Esophagus muscularis mucosa (tissue), 4 donors: Measurements from ENCODE around the gene HSPA1B. TPM values are rescaled to one million over a fixed set of nuclear protein-coding genes. Genes with fewer than 3 reads are reported as not detected.
"Not testable (repeated sequence)": the region's sequence is repeated elsewhere in the genome, so short reads cannot be mapped to it uniquely, and the experiment has no call there.

Source experiments
- DNase-seq: peaks from one replicate; pipeline ENCODE4 v3.0.0-alpha.2; 2017; ENCODE audit errors: extremely low spot score
- H3K27ac ChIP-seq, 4 donors: fragments of 200-600 bp; sonication (generic); replicated peaks in 1 of 4; 1 replicate in 3 of 4; 2 replicates in 1 of 4; pipeline ENCODE4 v1.5.1; 2016 to 2019; ENCODE audit warnings: mild to moderate bottlenecking in 1 of 4
- H3K27me3 ChIP-seq, 4 donors: fragments of 200-600 bp; sonication (generic); one replicate each; pipeline versions ENCODE4 v1.5.1 to v1.6.0; 2016 to 2019
- H3K36me3 ChIP-seq, 4 donors: fragments of 200-600 bp; sonication (generic); one replicate each; pipeline ENCODE4 v1.5.1; 2016 to 2019
- H3K4me1 ChIP-seq, 4 donors: fragments of 200-600 bp; sonication (generic); one replicate each; pipeline ENCODE4 v1.5.1; 2016 to 2019
- H3K4me3 ChIP-seq, 4 donors: fragments of 200-600 bp; sonication (generic); 1 replicate in 2 of 4; 2 replicates in 2 of 4; pipeline ENCODE4 v1.5.1; 2016 to 2019; ENCODE audit warnings: mild to moderate bottlenecking in 4 of 4, moderate library complexity in 1 of 4
- H3K9me3 ChIP-seq, 4 donors: fragments of 200-600 bp; sonication (generic); 1 replicate in 3 of 4; 2 replicates in 1 of 4; pipeline ENCODE4 v1.5.1; 2016 to 2019
- CTCF ChIP-seq, 3 experiments: fragments of 200-600 bp in 2 of 3; fragments of 450-650 bp in 1 of 3; sonication (generic) in 2 of 3; IDR thresholded peaks; one replicate each; pipeline ENCODE4 v1.5.1; 2017 to 2019; ENCODE audit warnings: antibody characterized with exemption in 3 of 3, mild to moderate bottlenecking in 2 of 3, moderate library complexity in 1 of 3
- EP300 ChIP-seq: sonication (generic); formaldehyde crosslinking; IDR thresholded peaks from one replicate; pipeline ENCODE4 v1.6.1; 2017; ENCODE audit warnings: antibody characterized with exemption
- POLR2A ChIP-seq: fragments of 450-650 bp; IDR thresholded peaks from one replicate; pipeline ENCODE4 v1.6.1; 2017; ENCODE audit warnings: antibody characterized with exemption, moderate library complexity, mild to moderate bottlenecking, low read depth
- POLR2AphosphoS5 ChIP-seq, 2 donors: sonication (generic); formaldehyde crosslinking; IDR thresholded peaks; one replicate each; pipeline ENCODE4 v1.6.1; 2017; ENCODE audit warnings: antibody characterized with exemption in 2 of 2
- WGBS: methylation state at CpG from one replicate; pipeline ENCODE4 v1.1.5; 2018; 5-methylcytosine and 5-hydroxymethylcytosine counted together
- intact Hi-C: fragments of 100-400 bp; cut with DNase I; formaldehyde crosslinking; loops from one replicate; pipeline ENCODE4 v1.15.1; 2023
- total RNA-seq, 4 donors: library from RNA; depleted of rRNA; stranded (reverse); fragments of >200 nt; gene quantifications; one replicate each; pipeline versions ENCODE4 v1.1.0 to v1.2.1, GENCODE V29; 2016

HSPA1B gene
- total RNA-seq, 4 donors from 2014 or later: 120 to 315 (median 274) TPM

DNA sequence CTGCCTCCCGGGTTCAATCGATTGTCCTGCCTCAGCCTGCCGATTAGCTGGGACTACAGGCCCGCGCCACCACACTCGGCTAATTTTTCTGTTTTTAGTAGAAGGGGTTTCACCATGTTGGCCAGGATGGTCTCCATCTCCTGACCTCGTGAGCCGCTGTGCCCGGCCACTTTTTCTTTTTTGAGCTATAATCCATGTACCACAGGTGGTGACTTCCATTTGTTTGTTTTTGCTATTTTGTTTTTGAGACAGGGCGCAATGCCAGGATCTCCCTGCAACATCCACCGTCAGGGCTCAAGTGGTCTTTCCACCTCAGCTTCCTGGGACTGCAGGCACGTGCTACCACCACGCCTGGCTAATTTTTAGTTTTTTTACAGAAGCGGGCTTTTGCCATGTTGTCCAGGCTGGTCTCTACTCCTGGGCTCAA is 8.5 kb downstream of the HSPA1B start:
- peak overlapping the region; percentile 93 to 97 (median 95) for H3K27ac ChIP-seq
- H3K27me3 ChIP-seq: no peaks in the 10 kb centered on the region
- H3K4me3 ChIP-seq: peak overlapping the region; percentile 72 to 94 (median 82)
- peaks cover 36 to 45% (median 42%) of the 10 kb centered on the region in 4 donors for H3K36me3 ChIP-seq
- intact Hi-C loops: no loop called here
- no peaks in the 10 kb centered on the region for H3K9me3 ChIP-seq
- DNase-seq: no peak
- 25% methylated on average over 14 of the region's 14 CpGs for WGBS
- TF ChIP-seq POLR2A: no peak
- no peak for TF ChIP-seq EP300
- TF ChIP-seq CTCF (IDR thresholded peaks at IDR 0.05): no peak
- H3K4me1 ChIP-seq: peaks cover 52 to 71% (median 70%) of the 10 kb centered on the region in 4 donors

DNA sequence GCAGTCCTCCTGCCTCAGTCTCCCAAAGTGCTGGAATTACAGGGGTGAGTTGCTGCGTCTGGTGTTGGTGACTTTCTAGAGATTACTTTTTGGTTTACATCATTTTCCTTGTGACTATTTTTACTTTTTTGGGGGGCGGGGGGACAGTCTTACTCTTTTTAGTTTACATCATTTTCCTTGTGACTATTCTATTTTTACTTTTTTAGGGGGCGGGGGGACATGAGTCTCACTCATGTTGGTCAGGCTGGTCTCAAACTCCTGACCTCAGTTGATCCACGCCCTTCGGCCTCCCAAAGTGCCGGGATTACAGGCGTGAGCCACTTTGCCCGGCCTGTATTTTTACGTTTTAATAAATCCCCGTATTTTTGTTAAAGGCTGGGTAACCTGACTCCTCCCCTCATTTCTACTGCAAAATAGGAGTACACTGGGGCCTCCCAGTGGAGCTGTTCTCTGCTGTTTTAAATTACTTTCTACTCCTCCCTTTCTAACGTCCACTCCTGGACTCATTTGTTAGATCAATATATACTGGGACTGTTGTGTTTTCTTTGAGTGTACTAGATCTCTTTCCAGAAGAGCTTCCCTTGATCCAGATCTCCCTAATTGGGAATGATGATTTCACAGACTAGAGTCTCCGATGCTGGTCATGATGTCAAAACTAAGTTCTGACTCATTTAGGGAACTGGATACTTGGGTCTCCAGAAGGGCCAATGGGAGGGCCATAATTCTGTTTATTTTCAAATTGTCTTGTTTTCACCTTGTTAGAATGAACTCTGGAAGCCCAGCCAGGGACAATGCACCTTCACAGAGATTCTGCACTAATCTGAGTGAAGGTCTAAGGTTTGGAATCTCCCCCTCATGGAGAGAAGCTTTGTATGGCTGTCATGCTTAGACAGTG is 9.2 kb downstream of the HSPA1B start:
- H3K27me3 ChIP-seq: no peaks in the 10 kb centered on the region
- TF ChIP-seq CTCF (IDR thresholded peaks at IDR 0.05) (no peak), POLR2AphosphoS5 (IDR thresholded peaks at IDR 0.05) (no peak), EP300 (no peak), POLR2A (no peak)
- H3K9me3 ChIP-seq: no peaks in the 10 kb centered on the region
- DNase-seq: no peak
- 29% methylated on average over 12 of the region's 12 CpGs for WGBS
- peaks cover 36 to 50% (median 45%) of the 10 kb centered on the region in 4 donors for H3K36me3 ChIP-seq
- intact Hi-C loops: no loop called here
- peak overlapping the region; percentile 72 to 94 (median 82) for H3K4me3 ChIP-seq
- peak overlapping the region; percentile 93 to 97 (median 95) for H3K27ac ChIP-seq
- H3K4me1 ChIP-seq: peaks cover 45 to 64% (median 64%) of the 10 kb centered on the region in 4 donors

- Histone ChIP-seq H3K4me3 (peak overlapping the region in 1 of 4 donors; percentile 72), H3K4me1 (peaks cover 45 to 56% (median 56%) of the 10 kb centered on the region in 4 donors), H3K9me3 (no peaks in the 10 kb centered on the region), H3K27ac (peak overlapping the region; percentile 93 to 97 (median 95)), H3K27me3 (no peaks in the 10 kb centered on the region), H3K36me3 (peaks cover 36 to 56% (median 45%) of the 10 kb centered on the region in 4 donors)
- TF ChIP-seq CTCF (IDR thresholded peaks at IDR 0.05) (no peak), POLR2AphosphoS5 (IDR thresholded peaks at IDR 0.05) (no peak), POLR2A (no peak), EP300 (no peak)
- WGBS: 36% methylated on average over 1 of the region's 1 CpG
- DNase-seq: no peak
- intact Hi-C loops: no loop called here
Measured at GRCh38 chr6:31837369-31838113, 10.0 kb downstream of the HSPA1B start.

GRCh38 chr6:31838114-31838553 is 10.6 kb downstream of the HSPA1B start:
- DNase-seq, H3K4me3 ChIP-seq, H3K9me3 ChIP-seq, intact Hi-C loops, H3K27me3 ChIP-seq: not testable (repeated sequence)
- Histone ChIP-seq H3K27ac (peak overlapping the region in 1 of 4 donors; percentile 94), H3K4me1 (peaks cover 45 to 51% (median 50%) of the 10 kb centered on the region in 4 donors), H3K36me3 (peaks cover 36 to 61% (median 45%) of the 10 kb centered on the region in 4 donors)
- 92% methylated on average over 9 of the region's 9 CpGs for WGBS

DNA sequence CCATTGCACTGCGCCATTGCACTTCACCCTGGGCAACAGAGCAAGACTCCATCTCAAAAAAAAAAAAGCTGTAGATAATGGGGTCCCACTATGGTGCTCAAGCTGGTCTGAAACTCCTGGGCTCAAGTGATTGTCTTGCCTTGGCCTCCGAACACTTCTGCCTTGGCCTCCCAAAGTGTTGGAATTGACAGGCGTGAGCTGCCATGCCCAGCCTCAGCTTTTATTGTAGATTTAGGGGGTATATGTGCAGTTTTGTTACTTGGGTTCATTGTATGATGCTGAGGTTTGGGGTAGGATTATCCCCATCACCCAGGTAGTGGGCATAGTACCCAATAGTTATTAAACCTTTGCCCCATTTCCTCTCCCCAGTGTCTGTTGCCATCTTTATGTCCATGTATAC is 11.4 kb downstream of the HSPA1B start:
- DNase-seq: no peak
- Histone ChIP-seq H3K4me3 (no peak overlapping the region), H3K4me1 (peaks cover 37 to 43% (median 43%) of the 10 kb centered on the region in 4 donors), H3K36me3 (peaks cover 36 to 61% (median 45%) of the 10 kb centered on the region in 4 donors), H3K27ac (no peak overlapping the region), H3K9me3 (no peaks in the 10 kb centered on the region), H3K27me3 (no peaks in the 10 kb centered on the region)
- intact Hi-C loops: no loop called here
- TF ChIP-seq POLR2A (no peak), CTCF (IDR thresholded peaks at IDR 0.05) (no peak), POLR2AphosphoS5 (IDR thresholded peaks at IDR 0.05) (no peak), EP300 (no peak)
- 94% methylated on average over 3 of the region's 3 CpGs for WGBS

DNA sequence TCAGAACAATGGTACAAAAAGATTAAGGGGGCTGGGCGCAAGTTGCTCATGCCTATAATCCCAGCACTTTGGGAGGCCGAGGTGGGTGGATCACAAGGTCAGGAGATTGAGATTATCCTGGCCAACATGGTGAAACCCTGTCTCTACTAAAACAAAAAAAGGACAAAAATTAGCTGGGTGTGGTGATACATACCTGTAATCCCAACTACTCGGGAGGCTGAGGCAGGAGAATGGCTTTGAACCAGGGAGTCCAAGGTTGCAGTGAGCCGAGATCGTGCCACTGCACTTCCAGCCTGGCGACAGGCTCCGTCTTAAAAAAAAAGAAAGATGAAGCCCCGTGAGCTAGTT is 12.2 kb downstream of the HSPA1B start:
- H3K9me3 ChIP-seq, H3K27ac ChIP-seq, intact Hi-C loops, H3K27me3 ChIP-seq, H3K4me3 ChIP-seq, DNase-seq: not testable (repeated sequence)
- H3K36me3 ChIP-seq: peaks cover 36 to 61% (median 45%) of the 10 kb centered on the region in 4 donors
- peaks cover 33 to 40% (median 39%) of the 10 kb centered on the region in 4 donors for H3K4me1 ChIP-seq
- WGBS: 80% methylated on average over 8 of the region's 8 CpGs
